Gastroesophageal sphincter (tissue), 3 donors: ENCODE measurements around the gene GJE1.

ENCODE experiments used
- EP300 ChIP-seq: sonication (generic); formaldehyde crosslinking; IDR thresholded peaks from one replicate; pipeline ENCODE4 v1.6.1; 2017; ENCODE audit warnings: antibody characterized with exemption, mild to moderate bottlenecking
- POLR2A ChIP-seq, 2 donors: fragments of 450-650 bp; IDR thresholded peaks; one replicate each; pipeline ENCODE4 v1.6.1; 2017; ENCODE audit warnings: antibody characterized with exemption in 2 of 2, mild to moderate bottlenecking in 2 of 2, moderate library complexity in 1 of 2
- POLR2AphosphoS5 ChIP-seq: sonication (generic); formaldehyde crosslinking; IDR thresholded peaks from one replicate; pipeline ENCODE4 v1.6.1; 2017; ENCODE audit warnings: antibody characterized with exemption
- TF ChIP-seq, protein P1 (sequence below), 4 experiments: fragments of 200-600 bp in 2 of 4; fragments of 450-650 bp in 2 of 4; sonication (generic) in 1 of 4; IDR thresholded peaks; one replicate each; pipeline ENCODE4 v1.5.1; 2017 to 2019; ENCODE audit warnings: antibody characterized with exemption in 4 of 4, mild to moderate bottlenecking in 2 of 4, moderate library complexity in 2 of 4

DNA sequence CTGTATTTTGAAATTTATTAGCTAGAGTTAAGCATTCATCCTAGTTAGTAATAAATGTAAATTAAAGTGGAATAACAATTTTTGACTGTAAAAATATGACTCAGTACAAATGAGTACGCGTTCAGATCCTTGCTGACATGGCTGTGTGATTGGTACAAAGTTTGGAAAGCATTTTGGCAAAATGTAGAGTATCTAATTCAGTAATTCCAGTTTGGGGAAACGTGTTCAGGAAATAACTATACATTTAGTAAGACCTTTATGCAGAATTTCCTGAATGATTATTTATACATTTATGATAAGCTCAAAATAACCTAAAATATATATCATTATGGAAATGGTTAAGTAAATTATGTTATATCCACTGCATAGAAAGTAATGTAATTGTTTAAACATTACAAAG, 22.4 kb downstream of the GJE1 start:
- TF ChIP-seq POLR2AphosphoS5: no peak
- TF ChIP-seq POLR2A (IDR thresholded peaks at IDR 0.05): no peak
- TF ChIP-seq, protein P1, sequence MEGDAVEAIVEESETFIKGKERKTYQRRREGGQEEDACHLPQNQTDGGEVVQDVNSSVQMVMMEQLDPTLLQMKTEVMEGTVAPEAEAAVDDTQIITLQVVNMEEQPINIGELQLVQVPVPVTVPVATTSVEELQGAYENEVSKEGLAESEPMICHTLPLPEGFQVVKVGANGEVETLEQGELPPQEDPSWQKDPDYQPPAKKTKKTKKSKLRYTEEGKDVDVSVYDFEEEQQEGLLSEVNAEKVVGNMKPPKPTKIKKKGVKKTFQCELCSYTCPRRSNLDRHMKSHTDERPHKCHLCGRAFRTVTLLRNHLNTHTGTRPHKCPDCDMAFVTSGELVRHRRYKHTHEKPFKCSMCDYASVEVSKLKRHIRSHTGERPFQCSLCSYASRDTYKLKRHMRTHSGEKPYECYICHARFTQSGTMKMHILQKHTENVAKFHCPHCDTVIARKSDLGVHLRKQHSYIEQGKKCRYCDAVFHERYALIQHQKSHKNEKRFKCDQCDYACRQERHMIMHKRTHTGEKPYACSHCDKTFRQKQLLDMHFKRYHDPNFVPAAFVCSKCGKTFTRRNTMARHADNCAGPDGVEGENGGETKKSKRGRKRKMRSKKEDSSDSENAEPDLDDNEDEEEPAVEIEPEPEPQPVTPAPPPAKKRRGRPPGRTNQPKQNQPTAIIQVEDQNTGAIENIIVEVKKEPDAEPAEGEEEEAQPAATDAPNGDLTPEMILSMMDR (IDR thresholded peaks at IDR 0.05): no peak
- no peak for TF ChIP-seq EP300
